Stimulated activated CD8-positive, alpha-beta memory T cell treated with anti-CD3 and anti-CD28 coated beads, Interleukin-7, amount 100 ng/mL, for 4 hours (primary cell): ENCODE measurements around the gene CRY1.

Experiments
- DNase-seq, 2 donors: peaks; one replicate each; pipeline ENCODE4 v3.0.0-alpha.2; 2020; ENCODE audit warnings: low read depth in 2 of 2

Gene CRY1

GRCh38 chr12:106962286-106962685, 131.1 kb downstream of the CRY1 start:
- no peak for DNase-seq

- no peak for DNase-seq
Measured at GRCh38 chr12:106960443-106960842, 132.9 kb downstream of the CRY1 start.

DNA sequence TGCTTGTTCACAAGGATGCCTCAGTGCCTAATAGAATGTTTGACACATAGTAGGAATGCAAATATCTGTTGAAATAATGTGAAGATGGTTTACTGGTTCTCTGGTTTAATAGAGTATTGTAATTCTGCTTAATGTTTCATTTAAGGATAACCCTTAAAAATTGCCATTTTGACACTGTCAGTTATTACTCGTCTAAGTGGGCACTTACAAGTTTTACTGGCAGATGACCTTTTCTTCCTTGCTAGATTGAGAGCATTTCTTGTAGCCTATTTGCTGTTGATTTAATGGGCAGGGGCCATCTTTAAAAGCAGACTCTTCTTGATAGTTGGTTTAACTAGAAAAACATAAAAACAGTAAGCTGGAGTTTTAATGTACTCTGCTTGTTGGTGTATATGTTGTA, 135.8 kb downstream of the CRY1 start:
- no peak for DNase-seq

GRCh38 chr12:106956048-106956578, 137.2 kb downstream of the CRY1 start:
- peak in 1 of 2 donors; percentile 46 for DNase-seq

- peak; percentile 85 to 96 for DNase-seq
Measured at GRCh38 chr12:106955377-106956047, 137.8 kb downstream of the CRY1 start, which contains the start of gene TMEM263. Gene TMEM263, plus strand, starts transcription at chr12:106955907. Its CDS starts 11,210 bp downstream, at chr12:106967117.

GRCh38 chr12:106954462-106955376, 138.6 kb downstream of the CRY1 start:
- no peak for DNase-seq

GRCh38 chr12:106953352-106954250, 139.7 kb downstream of the CRY1 start:
- no peak for DNase-seq

DNA sequence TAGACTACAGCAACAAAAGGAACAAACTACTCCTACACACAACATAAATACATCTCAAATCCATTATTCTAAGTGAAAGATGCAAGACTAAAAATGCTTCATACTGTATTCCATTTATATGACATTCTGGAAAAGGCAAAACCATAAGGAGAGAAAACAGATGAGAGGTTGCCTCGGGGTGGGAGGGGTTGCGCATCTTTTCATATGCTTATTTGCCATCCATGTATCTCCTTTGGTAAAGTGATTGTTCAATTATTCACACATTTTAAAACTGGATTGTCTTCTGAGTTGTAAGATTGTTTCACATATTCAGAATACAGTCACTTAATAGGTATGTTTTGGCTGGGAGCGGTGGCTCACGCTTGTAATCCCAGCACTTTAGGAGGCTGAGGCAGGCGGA, 142.8 kb downstream of the CRY1 start:
- no peak for DNase-seq

DNA sequence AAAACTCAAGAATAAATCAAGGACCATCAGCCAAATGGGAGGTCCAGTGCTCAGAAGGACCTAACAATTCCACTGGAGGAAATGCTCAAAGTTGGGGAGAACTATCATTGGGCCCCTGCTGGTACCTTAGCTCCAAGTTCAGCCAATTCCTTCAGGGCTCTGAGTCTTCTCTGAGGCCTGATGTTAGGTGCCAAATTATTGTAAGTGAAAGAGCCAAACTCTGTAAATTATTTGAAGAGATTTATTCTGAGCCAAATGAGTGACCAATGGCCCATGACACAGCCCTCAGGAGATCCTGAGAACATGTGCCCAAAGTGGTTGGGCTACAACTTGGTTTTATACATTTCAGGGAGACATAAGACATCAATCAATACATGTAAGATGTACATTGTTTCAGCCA, 145.9 kb downstream of the CRY1 start:
- DNase-seq: no peak

- DNase-seq: no peak
Measured at GRCh38 chr12:106945261-106945851, 148.0 kb downstream of the CRY1 start.

GRCh38 chr12:106942775-106943174, 150.6 kb downstream of the CRY1 start:
- no peak for DNase-seq

DNA sequence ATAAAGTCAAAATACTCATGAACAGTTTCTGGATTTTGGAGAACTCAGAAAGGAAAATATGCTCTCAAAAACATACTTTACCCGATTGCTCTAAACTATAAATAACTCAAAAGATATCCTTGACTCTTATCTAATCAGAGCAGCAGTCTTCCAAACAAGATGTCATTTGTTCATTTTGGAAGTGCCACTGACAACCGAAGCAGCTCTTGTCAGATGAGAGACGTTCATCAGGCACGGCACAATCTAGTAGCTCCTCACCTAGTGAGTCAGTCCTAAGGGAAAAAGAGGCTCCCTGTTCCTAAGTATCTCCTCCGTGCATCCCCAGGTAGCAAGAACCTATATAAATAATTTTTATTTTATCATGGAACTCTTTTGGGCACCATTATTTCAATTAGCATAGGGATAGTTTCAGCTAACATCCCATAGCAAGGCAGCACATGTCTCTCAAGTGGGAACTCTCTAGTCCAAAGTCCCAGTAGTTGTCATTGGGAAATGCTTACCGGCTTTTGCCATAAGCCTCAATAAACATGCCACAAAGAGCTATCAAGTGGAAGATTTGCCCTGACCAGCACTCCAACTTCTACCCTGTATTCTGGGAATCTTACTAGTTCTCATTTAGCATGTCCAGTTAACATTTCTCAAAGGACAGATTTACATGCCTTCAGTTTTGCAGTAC, 151.7 kb downstream of the CRY1 start:
- DNase-seq: no peak
